GM23338 (cell line): ENCODE data around the gene GRID1.

Experiments
- CREB1 ChIP-seq: fragments of 250-450 bp; sonication (Bioruptor Pico); IDR thresholded peaks from 2 replicates; pipeline ENCODE4 v1.5.0; 2020; ENCODE audit warnings: low read depth, mild to moderate bottlenecking, moderate library complexity
- CTCF ChIP-seq, 2 experiments: fragments of 200-600 bp in 1 of 2; sonication (generic) in 1 of 2; conservative IDR thresholded peaks; 2 replicates each; pipeline versions ENCODE4 v1.5.1 to v1.6.1; 2016 to 2017; ENCODE audit warnings: antibody characterized with exemption in 2 of 2, low read depth in 2 of 2, mild to moderate bottlenecking in 2 of 2, moderate library complexity in 1 of 2
- EZH2 ChIP-seq: fragments of 200-600 bp; sonication (generic); IDR thresholded peaks from one replicate; pipeline ENCODE4 v1.8.0; 2017; ENCODE audit warnings: antibody characterized with exemption, mild to moderate bottlenecking, low read depth; ENCODE audit not compliant: unreplicated experiment
- EZH2phosphoT487 ChIP-seq: fragments of 200-600 bp; sonication (generic); IDR thresholded peaks from one replicate; pipeline ENCODE4 v1.8.1; 2018; ENCODE audit warnings: antibody characterized with exemption; ENCODE audit not compliant: unreplicated experiment
- JUNB ChIP-seq: IDR thresholded peaks from one replicate; pipeline ENCODE4 v1.6.1; 2016; ENCODE audit warnings: antibody characterized with exemption; ENCODE audit not compliant: unreplicated experiment
- NANOG ChIP-seq: IDR thresholded peaks from 2 replicates; pipeline ENCODE4 v1.6.1; 2016; ENCODE audit warnings: antibody characterized with exemption, borderline replicate concordance
- POLR2AphosphoS5 ChIP-seq: IDR thresholded peaks from 2 replicates; pipeline ENCODE4 v1.6.1; 2016; ENCODE audit warnings: antibody characterized with exemption, low read depth
- REST ChIP-seq: IDR thresholded peaks from one replicate; pipeline ENCODE4 v1.6.1; 2018; ENCODE audit warnings: antibody characterized with exemption; ENCODE audit not compliant: unreplicated experiment
- STAT1 ChIP-seq: IDR thresholded peaks from one replicate; pipeline ENCODE4 v1.6.1; 2016; ENCODE audit warnings: antibody characterized with exemption; ENCODE audit not compliant: unreplicated experiment
- ZNF114 ChIP-seq: fragments of 250-450 bp; sonication (Bioruptor Pico); IDR thresholded peaks from 2 replicates; pipeline ENCODE4 v1.5.0; 2020; ENCODE audit warnings: mild to moderate bottlenecking, moderate library complexity
- ZNF331 ChIP-seq: fragments of 250-450 bp; sonication (Bioruptor Pico); IDR thresholded peaks from 2 replicates; pipeline ENCODE4 v1.5.0; 2020; ENCODE audit warnings: low read depth, mild to moderate bottlenecking, moderate library complexity
- TF ChIP-seq, protein P1 (sequence below): IDR thresholded peaks from 2 replicates; pipeline ENCODE4 v1.6.1; 2016; ENCODE audit warnings: antibody characterized with exemption

DNA sequence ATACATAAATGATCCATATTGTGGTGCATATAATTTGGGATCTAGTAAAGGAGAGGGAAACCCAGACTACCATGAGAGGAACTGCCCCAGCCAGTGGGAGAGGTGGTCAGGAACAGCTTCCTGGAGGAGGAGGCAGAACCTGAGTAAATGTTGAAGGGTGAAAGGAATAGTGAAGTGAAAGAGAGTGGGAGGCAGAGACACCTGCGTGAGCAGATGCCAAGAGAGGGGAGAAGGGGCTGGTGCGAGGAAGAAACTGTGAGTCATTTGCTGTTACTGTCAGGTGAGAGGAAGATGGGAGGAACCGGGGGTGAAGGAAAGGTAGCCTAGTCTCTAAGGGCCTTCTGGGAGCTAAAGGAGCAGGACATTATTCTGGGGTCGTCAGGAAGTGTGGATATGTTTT is 294.8 kb downstream of the GRID1 start:
- TF ChIP-seq POLR2AphosphoS5 = no peak
- TF ChIP-seq CREB1 (CRISPR knock-in tag) = no peak
- no peak for TF ChIP-seq REST
- no peak for TF ChIP-seq CTCF (conservative IDR thresholded peaks at IDR 0.05; ENCODE audit: low read depth in 2 of 2)
- no peak for TF ChIP-seq EZH2
- TF ChIP-seq STAT1 = no peak
- no peak for TF ChIP-seq ZNF331
- no peak for TF ChIP-seq NANOG
- no peak for TF ChIP-seq EZH2phosphoT487
- no peak for TF ChIP-seq JUNB
- TF ChIP-seq, protein P1, sequence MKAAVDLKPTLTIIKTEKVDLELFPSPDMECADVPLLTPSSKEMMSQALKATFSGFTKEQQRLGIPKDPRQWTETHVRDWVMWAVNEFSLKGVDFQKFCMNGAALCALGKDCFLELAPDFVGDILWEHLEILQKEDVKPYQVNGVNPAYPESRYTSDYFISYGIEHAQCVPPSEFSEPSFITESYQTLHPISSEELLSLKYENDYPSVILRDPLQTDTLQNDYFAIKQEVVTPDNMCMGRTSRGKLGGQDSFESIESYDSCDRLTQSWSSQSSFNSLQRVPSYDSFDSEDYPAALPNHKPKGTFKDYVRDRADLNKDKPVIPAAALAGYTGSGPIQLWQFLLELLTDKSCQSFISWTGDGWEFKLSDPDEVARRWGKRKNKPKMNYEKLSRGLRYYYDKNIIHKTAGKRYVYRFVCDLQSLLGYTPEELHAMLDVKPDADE = no peak
- no peak for TF ChIP-seq ZNF114 (CRISPR knock-in tag)
